Cardiac fibroblast (primary cell): ENCODE data around the gene ERFE.

Experiments used
- DNase-seq, 2 donors: peaks; one replicate each; pipeline versions ENCODE4 v3.0.0 to v3.0.0-alpha.2; 2010; ENCODE audit warnings: low read depth in 2 of 2
- H3K4me3 ChIP-seq, 2 donors: replicated peaks in 1 of 2; 1 replicate in 1 of 2; 2 replicates in 1 of 2; pipeline ENCODE4 v1.5.1; 2011; ENCODE audit warnings: low read depth in 2 of 2, low read length in 2 of 2, mild to moderate bottlenecking in 2 of 2, moderate library complexity in 1 of 2
- TF ChIP-seq, protein P1 (sequence below): IDR thresholded peaks from one replicate; pipeline ENCODE4 v1.5.1; 2011; ENCODE audit warnings: low read depth, mild to moderate bottlenecking, low read length, inconsistent platforms

Gene ERFE

DNA sequence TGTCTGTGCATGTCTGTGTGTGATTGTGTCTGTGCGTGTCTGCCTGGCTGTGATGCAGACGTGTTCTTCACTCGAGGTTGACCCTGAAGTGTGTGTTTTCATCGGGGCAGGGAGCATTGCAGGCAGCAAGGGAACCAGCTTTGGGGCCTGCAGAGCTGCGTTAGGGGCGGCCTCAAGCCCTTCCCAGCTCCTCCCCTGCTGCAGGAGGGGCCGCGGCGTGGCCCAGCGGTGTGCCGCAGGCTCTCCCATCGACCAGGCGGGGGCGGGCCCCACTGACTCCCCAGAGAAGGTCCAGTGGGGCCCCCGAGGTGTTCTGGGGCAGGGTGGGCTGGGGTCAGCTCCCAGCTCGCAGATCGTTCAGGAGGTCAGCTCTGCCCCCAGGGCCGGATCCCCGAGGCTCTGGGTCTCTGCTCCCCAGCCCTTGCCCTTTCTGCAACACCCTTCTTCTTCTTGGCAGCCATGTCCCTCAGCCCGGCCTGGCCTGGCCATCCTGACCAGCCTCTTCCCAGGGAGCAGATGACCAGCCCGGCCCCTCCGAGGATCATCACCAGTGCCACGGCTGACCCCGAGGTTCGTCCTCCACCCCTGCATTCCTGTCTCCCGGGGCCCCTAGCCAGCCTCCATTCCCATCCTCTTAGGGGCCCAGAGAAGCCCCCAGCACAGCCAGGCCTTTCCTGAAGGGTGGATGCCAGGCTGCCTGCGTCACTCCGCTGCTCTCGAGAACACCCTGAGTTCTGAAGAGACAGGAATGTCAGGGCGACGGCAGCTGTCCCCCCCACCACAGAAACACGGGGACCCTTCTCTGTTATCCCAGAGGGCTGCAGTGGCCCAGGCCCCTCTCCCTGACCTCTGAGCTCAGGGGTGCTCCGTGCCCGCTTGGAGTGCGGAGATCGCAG lies 31.4 kb upstream of the ERFE start:
- peak; percentile 49 to 81 for DNase-seq
- H3K4me3 ChIP-seq: peak overlapping the region in 1 of 2 donors; percentile 5

GRCh38 chr2:238128061-238128440 lies 30.7 kb upstream of the ERFE start:
- no peak overlapping the region for H3K4me3 ChIP-seq
- DNase-seq: no peak
- TF ChIP-seq, protein P1, sequence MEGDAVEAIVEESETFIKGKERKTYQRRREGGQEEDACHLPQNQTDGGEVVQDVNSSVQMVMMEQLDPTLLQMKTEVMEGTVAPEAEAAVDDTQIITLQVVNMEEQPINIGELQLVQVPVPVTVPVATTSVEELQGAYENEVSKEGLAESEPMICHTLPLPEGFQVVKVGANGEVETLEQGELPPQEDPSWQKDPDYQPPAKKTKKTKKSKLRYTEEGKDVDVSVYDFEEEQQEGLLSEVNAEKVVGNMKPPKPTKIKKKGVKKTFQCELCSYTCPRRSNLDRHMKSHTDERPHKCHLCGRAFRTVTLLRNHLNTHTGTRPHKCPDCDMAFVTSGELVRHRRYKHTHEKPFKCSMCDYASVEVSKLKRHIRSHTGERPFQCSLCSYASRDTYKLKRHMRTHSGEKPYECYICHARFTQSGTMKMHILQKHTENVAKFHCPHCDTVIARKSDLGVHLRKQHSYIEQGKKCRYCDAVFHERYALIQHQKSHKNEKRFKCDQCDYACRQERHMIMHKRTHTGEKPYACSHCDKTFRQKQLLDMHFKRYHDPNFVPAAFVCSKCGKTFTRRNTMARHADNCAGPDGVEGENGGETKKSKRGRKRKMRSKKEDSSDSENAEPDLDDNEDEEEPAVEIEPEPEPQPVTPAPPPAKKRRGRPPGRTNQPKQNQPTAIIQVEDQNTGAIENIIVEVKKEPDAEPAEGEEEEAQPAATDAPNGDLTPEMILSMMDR: no peak

More for the DNA sequence above, 31.4 kb upstream of the ERFE start:
- TF ChIP-seq, protein P1: no peak

- DNase-seq: no peak
- TF ChIP-seq, protein P1: no peak
- H3K4me3 ChIP-seq: no peak overlapping the region
Measured at GRCh38 chr2:238128534-238129001, 30.2 kb upstream of the ERFE start.

GRCh38 chr2:238129166-238130010 lies 29.4 kb upstream of the ERFE start:
- TF ChIP-seq, protein P1: no peak
- no peak overlapping the region for H3K4me3 ChIP-seq
- no peak for DNase-seq

GRCh38 chr2:238130111-238130695 lies 28.6 kb upstream of the ERFE start:
- TF ChIP-seq, protein P1: no peak
- DNase-seq: no peak
- H3K4me3 ChIP-seq: no peak overlapping the region
